A673 (cell line): Measurements from ENCODE around the gene FOXC2. TPM values are rescaled to one million over a fixed set of nuclear protein-coding genes. Genes with fewer than 3 reads are reported as not detected.

Experiments
- BruUV-seq: library from RNA; stranded (reverse); fragments of 400-500 nt; replicated peaks from 2 replicates; lab custom pipeline; 2021; lab: Mats Ljungman, UMichigan
- CTCF ChIA-PET: fragments of 300-600 bp; sonication (Branson Sonifier 250); formaldehyde crosslinking; loops from one replicate; lab custom pipeline; 2022; ENCODE audit warnings: antibody characterized with exemption; lab: Charles Lee
- POLR2A ChIA-PET: fragments of 300-600 bp; sonication (Branson Sonifier 250); formaldehyde crosslinking; loops from one replicate; lab custom pipeline; 2022; ENCODE audit warnings: antibody characterized with exemption; ENCODE audit not compliant: low non-redundant PET; lab: Charles Lee
- DNase-seq: peaks from one replicate; pipeline ENCODE4 v3.0.0-alpha.2; 2015; ENCODE audit warnings: low spot score
- H3K27ac ChIP-seq: fragments of 200-600 bp; sonication (generic); 2 replicates; pipeline ENCODE4 v1.5.1; 2016; ENCODE audit warnings: mixed run types, low read depth, mild to moderate bottlenecking, mixed read lengths, antibody characterized with exemption, low read length; ENCODE audit not compliant: poor library complexity, severe bottlenecking
- H3K27me3 ChIP-seq: fragments of 200-600 bp; sonication (generic); replicated peaks from 2 replicates; pipeline ENCODE4 v1.6.1; 2017; ENCODE audit warnings: mixed run types, low read depth, mild to moderate bottlenecking, mixed read lengths, antibody characterized with exemption, low read length; ENCODE audit not compliant: insufficient read depth, poor library complexity
- H3K36me3 ChIP-seq: fragments of 200-600 bp; sonication (generic); 2 replicates; pipeline ENCODE4 v1.6.1; 2016; ENCODE audit warnings: mixed run types, mild to moderate bottlenecking, mixed read lengths, antibody characterized with exemption, low read length; ENCODE audit not compliant: insufficient read depth, poor library complexity, severe bottlenecking
- H3K4me1 ChIP-seq: fragments of 200-600 bp; sonication (generic); 2 replicates; pipeline ENCODE4 v1.6.1; 2017; ENCODE audit warnings: mixed run types, mild to moderate bottlenecking, mixed read lengths, antibody characterized with exemption, low read length; ENCODE audit not compliant: insufficient read depth, poor library complexity, severe bottlenecking
- H3K4me3 ChIP-seq: fragments of 200-600 bp; sonication (generic); 2 replicates; pipeline ENCODE4 v1.5.1; 2016; ENCODE audit warnings: low read depth, mixed run types, mild to moderate bottlenecking, mixed read lengths, low read length; ENCODE audit not compliant: poor library complexity, severe bottlenecking
- H3K9me3 ChIP-seq: fragments of 200-600 bp; sonication (generic); 2 replicates; pipeline ENCODE4 v1.6.1; 2016; ENCODE audit warnings: mixed run types, low read depth, mild to moderate bottlenecking, mixed read lengths, antibody characterized with exemption, low read length; ENCODE audit not compliant: poor library complexity, severe bottlenecking
- CTCF ChIP-seq: fragments of 300-800, 200-600 bp; sonication (generic); conservative IDR thresholded peaks from 2 replicates; pipeline ENCODE4 v1.5.1; 2017; ENCODE audit warnings: low read depth, mild to moderate bottlenecking, antibody characterized with exemption, low read length, moderate library complexity, mixed read lengths
- EZH2 ChIP-seq: fragments of 200-600 bp; sonication (generic); IDR thresholded peaks from 2 replicates; pipeline ENCODE4 v1.6.1; 2017; ENCODE audit warnings: borderline replicate concordance, low read depth, mild to moderate bottlenecking, mixed read lengths, antibody characterized with exemption, low read length; ENCODE audit not compliant: poor library complexity, severe bottlenecking
- intact Hi-C: fragments of 100-400 bp; cut with micrococcal nuclease; formaldehyde crosslinking; loops from one replicate; pipeline ENCODE4 v1.10.0; 2022; ENCODE audit not compliant: unreplicated experiment
- total RNA-seq: library from RNA; stranded (reverse); gene quantifications from 2 replicates; pipeline ENCODE4 v1.2.3, GENCODE V29; 2021

The FOXC2 gene
- total RNA-seq, 1 experiment from 2014 or later = 0.34 TPM

GRCh38 chr16:86597880-86598606 is 31.4 kb downstream of the FOXC2 start:
- no TSS peak for BruUV-seq
- Histone ChIP-seq H3K9me3 (no peaks in the 10 kb centered on the region), H3K27me3 (peaks cover 46% of the 10 kb centered on the region), H3K4me1 (no peaks in the 10 kb centered on the region), H3K4me3 (no peak overlapping the region), H3K36me3 (no peaks in the 10 kb centered on the region), H3K27ac (no peak overlapping the region)
- ChIA-PET CTCF (no interaction called here), POLR2A (no interaction called here)
- TF ChIP-seq EZH2 (no peak), CTCF (no peak)
- peak; percentile 37 for DNase-seq
- intact Hi-C loops = no loop called here

GRCh38 chr16:86598607-86599565 is 32.3 kb downstream of the FOXC2 start:
- DNase-seq = no peak
- BruUV-seq = no TSS peak
- CTCF ChIA-PET = no interaction called here

GRCh38 chr16:86601356-86601755 is 34.7 kb downstream of the FOXC2 start:
- POLR2A ChIA-PET = no interaction called here
- Histone ChIP-seq H3K4me1 (no peaks in the 10 kb centered on the region), H3K27me3 (peaks cover 17% of the 10 kb centered on the region), H3K4me3 (no peak overlapping the region), H3K27ac (no peak overlapping the region), H3K9me3 (no peaks in the 10 kb centered on the region), H3K36me3 (no peaks in the 10 kb centered on the region)
- no TSS peak for BruUV-seq
- TF ChIP-seq EZH2 = no peak
- TF ChIP-seq CTCF = no peak
- CTCF ChIA-PET = no interaction called here
- no peak for DNase-seq
- intact Hi-C loops = no loop called here

More at GRCh38 chr16:86598607-86599565, 32.3 kb downstream of the FOXC2 start:
- no peak for TF ChIP-seq EZH2
- no peak for TF ChIP-seq CTCF
- Histone ChIP-seq H3K36me3 (no peaks in the 10 kb centered on the region), H3K27ac (no peak overlapping the region), H3K9me3 (no peaks in the 10 kb centered on the region), H3K27me3 (peaks cover 37% of the 10 kb centered on the region), H3K4me3 (no peak overlapping the region), H3K4me1 (no peaks in the 10 kb centered on the region)
- POLR2A ChIA-PET = no interaction called here
- intact Hi-C loops = no loop called here
